DMS53 treated with DMSO at 0.1 percent for 48 hours (cell line): Measurements from ENCODE around the gene SLC36A2.

ENCODE experiments used
- DNase-seq: peaks from one replicate; lab custom pipeline; 2025; ENCODE audit not compliant: unreplicated experiment; lab: John Stamatoyannopoulos, UW

Gene SLC36A2

GRCh38 chr5:151284392-151284967, 62.9 kb downstream of the SLC36A2 start:
- no peak for DNase-seq

DNA sequence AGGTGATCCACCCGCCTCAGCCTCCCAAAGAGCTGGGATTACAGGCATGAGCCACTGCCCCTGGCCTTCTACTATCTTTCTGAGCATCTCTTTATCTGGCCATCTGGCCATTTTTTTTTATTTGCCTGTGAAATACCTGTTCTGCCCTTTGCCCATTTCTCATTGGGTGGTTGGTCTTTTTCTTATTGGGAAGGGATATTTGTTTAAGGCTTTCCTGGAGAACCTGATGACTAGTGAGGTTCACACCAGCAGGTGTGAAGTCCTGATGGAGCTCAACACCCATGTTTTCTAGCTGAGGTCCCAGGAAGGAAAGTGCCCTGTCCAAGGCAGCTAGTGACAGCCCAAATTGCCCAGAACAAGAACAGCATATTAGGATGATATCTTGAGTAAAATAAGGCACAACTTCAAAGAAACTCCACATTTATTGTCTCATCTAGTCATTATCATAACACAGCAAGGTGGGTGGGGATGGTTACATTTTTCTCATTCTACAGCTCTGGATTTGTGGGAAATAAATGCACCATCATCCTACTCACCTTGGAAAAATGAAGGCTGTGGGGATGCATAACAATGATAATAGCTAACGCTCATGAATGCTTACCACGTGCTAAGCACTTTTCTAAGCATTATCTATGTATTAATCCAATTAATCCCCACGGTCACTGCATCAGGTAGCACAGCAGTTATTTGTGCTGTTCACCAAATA, 64.1 kb downstream of the SLC36A2 start:
- peak; percentile 39 for DNase-seq

DNA sequence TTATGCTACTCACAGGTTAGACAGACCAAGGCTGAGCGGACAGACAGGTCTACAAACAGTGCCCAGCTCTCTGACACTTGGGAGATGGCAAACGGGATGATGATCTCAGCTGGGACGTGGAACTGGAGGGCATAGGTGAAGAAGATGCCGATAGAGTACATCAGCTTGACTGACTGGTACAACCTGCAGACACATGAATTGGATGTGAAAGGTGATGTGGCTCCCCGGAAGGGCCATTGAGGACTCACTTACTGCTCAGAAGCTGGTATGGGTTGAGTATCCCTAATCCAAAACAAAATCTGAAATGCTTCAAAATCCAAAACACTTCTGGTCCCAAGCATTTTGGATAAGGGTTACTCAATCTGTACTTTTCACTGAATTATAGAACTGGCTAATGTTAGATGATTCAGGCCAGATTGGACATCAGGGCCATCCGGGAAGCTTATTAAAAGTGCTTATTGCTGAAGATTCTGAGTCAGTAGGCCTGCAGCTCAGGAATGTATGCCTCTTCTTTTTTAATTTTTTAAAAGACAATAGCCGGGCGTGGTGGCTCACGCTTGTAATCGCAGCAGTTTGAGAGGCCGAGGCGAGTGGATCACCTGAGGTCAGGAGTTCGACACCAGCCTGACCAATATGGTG, 66.2 kb downstream of the SLC36A2 start:
- no peak for DNase-seq

DNA sequence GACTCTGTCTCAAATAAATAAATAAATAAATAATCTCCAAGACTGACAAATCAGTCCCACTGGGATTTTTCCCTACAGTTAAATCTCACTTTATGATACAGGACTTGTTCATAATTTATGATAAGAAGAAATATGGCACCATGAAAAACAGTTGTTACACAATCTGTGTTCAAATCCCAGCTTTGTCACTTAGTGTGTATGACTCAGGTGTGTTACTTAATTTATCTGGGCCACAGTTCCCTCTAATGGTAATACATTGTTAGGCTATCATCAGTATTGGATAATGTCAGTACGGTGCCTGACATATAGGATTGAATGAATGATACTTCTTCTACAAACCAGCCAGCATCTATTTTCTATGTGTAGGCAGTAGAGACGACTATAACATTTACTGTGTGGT, 66.9 kb downstream of the SLC36A2 start:
- no peak for DNase-seq

DNA sequence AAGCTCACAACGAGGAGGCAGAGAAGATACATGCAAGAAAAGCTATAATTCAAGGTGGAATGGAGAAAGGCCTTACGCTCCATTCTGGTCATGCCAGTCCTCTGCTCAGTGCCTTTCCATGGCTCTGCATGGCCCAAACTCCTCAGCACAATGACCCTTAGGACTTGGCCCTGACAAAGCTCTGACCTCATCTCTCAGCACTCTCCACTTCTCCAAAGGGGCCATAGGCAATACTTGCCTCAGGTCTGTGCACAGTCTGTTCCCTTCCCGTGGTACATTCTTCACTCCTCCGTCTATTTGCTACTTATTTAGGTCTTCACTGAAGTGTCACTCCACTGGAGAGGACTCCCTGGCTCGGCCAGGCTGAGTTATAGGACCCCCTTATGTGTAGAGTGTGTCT, 68.5 kb downstream of the SLC36A2 start:
- DNase-seq: no peak

DNA sequence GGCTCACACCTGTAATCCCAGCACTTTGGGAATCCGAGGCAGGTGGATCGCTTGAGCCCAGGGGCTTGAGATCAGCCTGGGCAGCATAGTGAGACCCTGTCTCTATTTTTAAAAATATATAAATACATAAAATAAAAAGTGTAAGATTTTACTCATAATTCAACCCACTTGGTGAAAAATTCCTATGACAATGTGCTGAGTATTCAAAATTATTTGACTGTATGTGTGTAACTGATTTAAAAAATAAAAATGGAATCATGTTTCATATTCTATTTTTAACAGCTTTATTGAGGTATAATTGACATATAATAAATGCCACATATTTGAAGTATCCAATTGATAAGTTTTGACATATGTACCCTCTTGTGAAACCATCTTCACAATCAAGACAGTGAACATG, 71.6 kb downstream of the SLC36A2 start:
- no peak for DNase-seq

- peak; percentile 63 for DNase-seq
These were observed 72.7 kb downstream of the SLC36A2 start for GRCh38 chr5:151274666-151275065.

DNA sequence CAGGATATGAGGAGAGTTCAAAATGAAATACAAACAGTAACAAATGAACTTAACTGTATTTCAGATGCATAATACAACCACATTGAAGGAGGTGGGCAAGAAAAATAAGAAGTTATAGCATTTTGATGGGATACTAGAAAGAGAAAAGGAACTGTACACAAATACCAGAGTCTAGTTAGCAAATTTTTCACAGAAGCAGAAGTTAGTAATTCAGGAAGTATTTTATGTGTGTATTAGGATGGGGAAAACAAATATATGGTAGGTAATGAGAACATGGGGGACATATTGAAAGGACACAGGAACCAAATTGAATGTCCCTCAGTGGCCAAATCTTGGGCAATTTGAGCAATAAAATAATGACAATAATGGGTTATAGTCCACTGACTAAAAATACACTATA, 76.0 kb downstream of the SLC36A2 start:
- no peak for DNase-seq

GRCh38 chr5:151270599-151270998, 76.8 kb downstream of the SLC36A2 start:
- DNase-seq: no peak

DNA sequence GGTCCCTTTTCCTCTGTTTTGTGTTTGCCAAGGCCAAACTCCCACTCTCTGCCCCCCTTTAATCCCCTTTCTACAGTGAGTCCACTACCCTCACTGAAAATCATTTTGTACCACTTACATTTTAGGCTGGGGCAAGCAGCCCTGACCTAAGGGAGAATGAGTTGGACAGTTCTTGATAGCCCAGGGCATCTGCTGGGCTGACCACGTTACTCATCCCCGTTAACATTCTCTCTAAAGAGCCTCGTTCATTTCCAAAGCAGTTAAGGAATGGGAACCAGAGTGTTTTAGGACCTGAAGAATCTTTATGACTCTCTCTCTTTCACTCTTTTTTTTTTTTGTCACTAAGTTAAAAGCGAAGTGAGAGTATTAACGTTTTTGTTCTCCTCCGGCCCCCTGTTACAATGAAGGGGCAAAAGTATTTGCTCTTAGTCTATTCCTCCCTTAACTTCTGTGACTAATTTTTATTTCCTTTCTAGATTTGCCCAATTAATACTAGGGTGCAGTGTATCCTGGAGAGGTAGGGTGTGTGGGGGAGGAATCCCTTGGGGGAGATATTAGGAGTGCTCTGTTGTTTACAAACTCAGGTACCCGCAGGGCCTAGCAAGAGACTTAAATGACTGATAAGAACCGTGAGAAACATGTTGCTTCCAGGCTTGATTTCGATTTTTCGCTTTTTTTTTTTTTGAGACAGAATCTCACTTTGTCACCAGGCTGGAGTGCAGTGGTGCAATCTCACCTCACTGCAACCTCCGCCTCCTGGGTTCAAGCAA, 79.7 kb downstream of the SLC36A2 start:
- no peak for DNase-seq
